Activated T-helper 2 cell treated with anti-CD3 and anti-CD28 coated beads, Interferon-gamma antibody, Interleukin-2, Interleukin-4, amounts not matched to agents 10 μg/mL and 5 μg/mL and 100 μg/mL, durations not matched to agents 14 hours and 24 hours and 36 hours (primary cell): ENCODE results near the gene PTX3. TPM values are rescaled to one million over a fixed set of nuclear protein-coding genes. Genes with fewer than 3 reads are reported as not detected.

ENCODE experiments used
- DNase-seq: peaks from one replicate; pipeline ENCODE4 v3.0.0; 2021; ENCODE audit warnings: low spot score
- H3K27ac Mint-ChIP-seq: one replicate; pipeline ENCODE4 v1.8.0; 2021; ENCODE audit warnings: mixed read lengths
- H3K27me3 Mint-ChIP-seq: one replicate; pipeline ENCODE4 v1.8.0; 2021; ENCODE audit warnings: low read depth, mixed read lengths
- H3K36me3 Mint-ChIP-seq: one replicate; pipeline ENCODE4 v1.8.0; 2021; ENCODE audit warnings: low read depth, mixed read lengths
- H3K4me1 Mint-ChIP-seq: one replicate; pipeline ENCODE4 v1.8.0; 2021; ENCODE audit warnings: low read depth, mixed read lengths
- H3K4me3 Mint-ChIP-seq: one replicate; pipeline ENCODE4 v1.8.0; 2021; ENCODE audit warnings: low read depth, mild to moderate bottlenecking, moderate library complexity, mixed read lengths
- H3K9me3 Mint-ChIP-seq: one replicate; pipeline ENCODE4 v1.8.0; 2021; ENCODE audit warnings: mixed read lengths
- intact Hi-C: fragments of 100-400 bp; cut with micrococcal nuclease; formaldehyde crosslinking; loops from one replicate; pipeline ENCODE4 v1.15.1; 2023
- total RNA-seq: library from RNA; stranded (reverse); gene quantifications from 2 replicates; pipeline ENCODE4 v1.2.3, GENCODE V29; 2022

PTX3 gene
- total RNA-seq = not detected in 2 replicates

DNA sequence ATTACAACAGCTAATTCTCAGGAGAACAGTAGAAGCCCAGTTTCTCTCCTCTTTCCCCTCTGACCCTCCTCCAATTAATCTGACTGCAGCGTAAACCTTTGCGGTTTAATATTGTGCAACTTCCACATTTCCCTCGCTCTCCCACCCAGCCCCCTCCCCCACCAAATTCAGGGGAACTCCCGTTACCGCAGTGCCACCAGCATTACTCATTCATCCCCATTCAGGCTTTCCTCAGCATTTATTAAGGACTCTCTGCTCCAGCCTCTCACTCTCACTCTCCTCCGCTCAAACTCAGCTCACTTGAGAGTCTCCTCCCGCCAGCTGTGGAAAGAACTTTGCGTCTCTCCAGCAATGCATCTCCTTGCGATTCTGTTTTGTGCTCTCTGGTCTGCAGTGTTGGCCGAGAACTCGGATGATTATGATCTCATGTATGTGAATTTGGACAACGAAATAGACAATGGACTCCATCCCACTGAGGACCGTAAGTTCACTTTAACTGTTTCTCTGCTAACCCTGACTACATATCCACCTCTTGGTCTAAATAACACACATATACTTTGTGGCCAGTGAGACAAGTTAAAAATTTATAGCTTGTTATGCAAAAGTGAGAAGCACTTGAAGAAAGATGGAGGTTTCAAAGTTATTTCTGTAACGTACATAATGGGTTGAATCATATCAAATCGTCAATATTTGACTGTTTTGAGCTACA is at the start of gene PTX3:
Gene PTX3 (plus strand): TSS at position 268 of the 709 bp plus-strand sequence. CDS start 84 bp downstream, at position 352.
- Mint-ChIP-seq H3K4me1 (peaks cover 6% of the 10 kb centered on the region), H3K9me3 (no peaks in the 10 kb centered on the region), H3K36me3 (no peaks in the 10 kb centered on the region), H3K27me3 (peaks cover 53% of the 10 kb centered on the region), H3K27ac (no peak within 1 kb of the TSS), H3K4me3 (peak within 1 kb of the TSS; percentile 50)
- no peak for DNase-seq
- intact Hi-C loops = loop anchor here (5.0 kb wide), 1 partner anchor 666 kb away; no protein-coding TSS in a partner anchor

DNA sequence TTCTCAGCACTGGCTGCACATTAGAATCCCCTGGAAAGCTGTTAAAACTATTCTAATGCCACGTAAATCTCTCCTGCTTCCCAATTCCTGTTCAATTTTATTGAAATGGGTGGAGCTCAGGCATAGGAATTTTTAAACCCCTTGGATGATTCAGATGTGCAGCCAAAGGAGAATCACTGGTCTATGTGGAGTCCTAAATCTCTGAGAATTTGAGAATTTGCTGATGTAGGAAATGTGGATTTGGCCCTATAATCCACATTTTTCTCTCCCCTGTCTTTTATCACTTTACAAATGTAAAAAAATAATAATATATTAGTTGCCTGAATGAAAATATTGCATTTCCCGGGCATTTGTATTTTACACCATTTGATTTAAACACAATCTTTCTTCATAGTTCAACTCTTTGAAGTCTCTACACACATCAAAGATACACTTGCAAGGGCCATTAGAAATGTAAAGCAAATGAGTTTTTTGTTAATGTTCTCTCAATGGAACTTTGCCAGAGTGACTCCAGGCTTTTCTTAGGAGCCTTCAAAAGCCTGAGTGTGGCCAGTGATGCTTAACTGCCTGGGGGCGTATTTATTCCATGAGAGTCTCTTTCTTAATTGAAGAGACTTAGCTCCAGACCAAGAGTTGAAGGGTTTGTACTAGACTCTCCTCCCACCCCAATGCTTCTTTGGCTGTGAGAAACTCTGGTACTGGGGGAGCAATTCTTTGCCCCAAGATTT is 48.8 kb upstream of the PTX3 start:
- Mint-ChIP-seq H3K9me3 (no peaks in the 10 kb centered on the region), H3K27me3 (no peaks in the 10 kb centered on the region), H3K36me3 (no peaks in the 10 kb centered on the region), H3K27ac (no peak overlapping the region), H3K4me3 (no peak overlapping the region), H3K4me1 (no peaks in the 10 kb centered on the region)
- no peak for DNase-seq
- intact Hi-C loops = no loop called here

DNA sequence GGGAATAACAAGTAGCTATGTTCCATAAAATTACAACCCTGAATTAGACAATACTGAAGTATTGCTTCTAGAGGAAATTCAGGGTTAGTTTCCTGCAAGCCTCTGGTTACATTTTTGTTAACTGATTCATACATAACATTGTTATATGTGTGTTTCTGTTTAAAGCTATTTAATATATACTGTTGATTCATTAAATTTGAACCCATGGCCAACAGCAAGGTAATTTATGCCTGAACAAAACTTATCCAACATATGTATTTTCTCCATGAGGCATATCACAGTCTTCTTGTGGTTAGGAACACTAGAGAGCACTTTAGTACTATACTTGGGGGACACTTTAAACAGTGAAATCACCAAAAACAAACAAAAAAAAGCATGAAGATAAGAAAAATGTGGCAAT is 47.7 kb upstream of the PTX3 start:
- intact Hi-C loops = no loop called here
- H3K27me3 Mint-ChIP-seq = no peaks in the 10 kb centered on the region
- no peak overlapping the region for H3K4me3 Mint-ChIP-seq
- DNase-seq = no peak
- H3K4me1 Mint-ChIP-seq = no peaks in the 10 kb centered on the region
- H3K36me3 Mint-ChIP-seq = no peaks in the 10 kb centered on the region
- no peaks in the 10 kb centered on the region for H3K9me3 Mint-ChIP-seq
- no peak overlapping the region for H3K27ac Mint-ChIP-seq

DNA sequence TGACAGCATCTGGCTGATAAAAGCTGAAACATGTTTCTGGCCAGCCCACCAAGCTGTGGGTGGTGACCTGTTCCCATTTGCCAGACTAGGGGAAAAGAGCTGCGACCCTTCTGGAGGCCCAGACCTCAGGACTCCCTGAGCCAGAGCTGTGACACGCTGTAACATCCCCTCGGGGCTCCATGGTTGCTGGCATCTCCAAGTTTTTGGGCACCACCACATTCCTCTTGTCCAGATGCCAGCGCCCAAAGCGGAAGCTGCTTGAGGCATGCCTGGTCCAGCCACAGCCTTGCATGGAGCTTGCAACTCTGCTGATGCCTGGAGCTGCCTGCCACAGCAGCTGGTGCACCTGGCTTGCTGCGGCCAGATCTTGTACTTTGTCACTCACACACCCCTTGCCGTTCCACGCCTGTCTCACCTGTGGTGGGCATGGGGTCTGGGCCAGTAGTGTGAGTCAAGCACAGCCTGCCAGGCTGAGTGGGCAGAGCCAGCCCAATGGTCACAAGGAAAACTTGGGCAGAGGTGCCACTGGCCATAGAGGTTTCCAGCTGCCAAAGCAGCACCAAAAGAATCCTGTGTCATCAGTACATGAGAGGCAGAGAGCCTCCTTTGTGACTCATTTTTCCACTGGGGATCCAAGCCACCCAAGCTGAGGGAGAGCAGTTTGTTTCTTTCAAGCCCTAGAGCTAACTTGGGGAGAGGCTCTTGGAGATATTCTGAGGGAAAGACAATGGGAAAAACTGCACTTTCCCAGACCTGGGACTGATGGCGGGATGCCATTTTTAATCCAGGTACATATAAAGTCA is 45.7 kb upstream of the PTX3 start:
- Mint-ChIP-seq H3K9me3 (no peaks in the 10 kb centered on the region), H3K36me3 (no peaks in the 10 kb centered on the region), H3K27ac (no peak overlapping the region), H3K4me1 (no peaks in the 10 kb centered on the region), H3K4me3 (no peak overlapping the region), H3K27me3 (no peaks in the 10 kb centered on the region)
- DNase-seq = no peak
- intact Hi-C loops = no loop called here

DNA sequence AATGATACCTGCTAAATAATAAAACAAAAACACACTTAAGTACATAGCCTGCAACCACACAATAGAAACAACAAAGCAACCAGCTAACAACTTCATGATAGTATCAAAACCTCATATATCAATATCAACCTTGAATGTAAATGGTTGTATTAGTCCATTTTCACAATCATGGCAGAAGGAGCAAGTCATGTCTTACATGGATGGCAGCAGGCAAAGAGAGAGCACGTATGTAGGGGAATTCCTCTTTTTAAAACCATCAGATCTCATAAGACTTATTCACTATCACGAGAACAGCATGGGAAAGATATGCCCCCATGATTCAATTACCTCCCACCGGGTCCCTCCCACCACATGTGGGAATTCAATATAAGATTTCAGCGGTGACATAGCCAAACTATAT is 44.5 kb upstream of the PTX3 start:
- intact Hi-C loops = no loop called here
- Mint-ChIP-seq H3K4me1 (no peaks in the 10 kb centered on the region), H3K36me3 (no peaks in the 10 kb centered on the region), H3K4me3 (no peak overlapping the region), H3K9me3 (no peaks in the 10 kb centered on the region), H3K27ac (no peak overlapping the region), H3K27me3 (no peaks in the 10 kb centered on the region)
- no peak for DNase-seq

DNA sequence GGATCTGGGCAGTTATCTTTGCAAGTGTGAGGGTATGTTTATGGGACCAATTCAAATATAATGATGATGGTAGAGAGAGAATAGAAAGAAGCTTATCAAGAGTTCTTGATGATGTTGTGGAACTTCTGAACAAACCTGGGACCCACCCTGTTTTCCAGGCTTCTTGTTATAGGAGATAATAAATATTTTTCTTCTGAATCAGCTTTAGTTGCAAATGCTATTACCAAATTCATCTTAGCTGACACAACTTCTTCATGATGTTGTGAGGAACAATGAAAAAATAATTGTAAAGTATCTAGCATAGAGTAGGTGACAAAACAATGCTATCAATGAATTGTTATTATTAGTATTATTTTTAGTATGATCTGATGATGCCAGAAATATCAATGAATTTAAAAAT is 43.5 kb upstream of the PTX3 start:
- Mint-ChIP-seq H3K27me3 (no peaks in the 10 kb centered on the region), H3K9me3 (no peaks in the 10 kb centered on the region), H3K36me3 (no peaks in the 10 kb centered on the region), H3K4me1 (no peaks in the 10 kb centered on the region), H3K27ac (no peak overlapping the region), H3K4me3 (no peak overlapping the region)
- no peak for DNase-seq
- intact Hi-C loops = no loop called here

DNA sequence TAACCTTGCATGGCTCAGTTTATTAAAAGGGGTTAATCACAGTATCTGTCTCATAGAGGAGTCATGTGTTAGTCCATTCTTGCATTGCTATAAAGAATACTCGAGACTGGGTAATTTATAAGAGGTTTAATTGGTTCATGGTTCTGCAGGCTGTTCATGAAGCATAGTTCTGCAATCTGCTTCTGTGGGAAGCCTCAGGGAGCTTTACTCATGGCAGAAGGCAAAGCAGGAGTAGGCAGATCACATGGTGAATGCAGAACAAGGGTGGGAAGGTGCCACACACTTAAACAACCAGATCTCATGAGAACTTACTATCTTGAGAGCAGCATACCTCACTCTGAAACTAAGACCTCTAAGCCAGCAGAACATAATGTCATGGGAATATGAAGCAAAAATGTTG is 42.2 kb upstream of the PTX3 start:
- no peak for DNase-seq
- Mint-ChIP-seq H3K27me3 (no peaks in the 10 kb centered on the region), H3K4me1 (no peaks in the 10 kb centered on the region), H3K4me3 (no peak overlapping the region), H3K36me3 (no peaks in the 10 kb centered on the region), H3K27ac (no peak overlapping the region), H3K9me3 (no peaks in the 10 kb centered on the region)
- intact Hi-C loops = no loop called here

DNA sequence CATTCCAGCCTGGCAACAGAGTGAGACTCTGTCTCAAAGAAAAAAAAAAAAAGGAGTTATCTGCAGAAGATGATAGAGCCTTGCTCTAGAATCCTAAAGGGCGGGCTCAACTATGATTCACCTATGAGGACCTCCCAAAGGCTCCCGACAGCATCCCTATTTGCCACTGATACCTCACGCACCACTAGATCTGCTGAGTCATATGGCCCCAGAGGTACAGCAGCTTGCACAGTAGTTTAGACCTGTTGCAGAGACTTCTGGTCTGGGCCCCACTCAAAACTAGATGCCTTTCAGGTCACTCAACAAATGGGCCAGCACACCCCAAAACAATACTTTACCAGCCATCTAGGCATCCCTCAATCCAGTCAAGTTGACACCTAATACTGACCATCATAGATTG is 38.1 kb upstream of the PTX3 start:
- no peak overlapping the region for H3K4me3 Mint-ChIP-seq
- no peak for DNase-seq
- peaks cover 3% of the 10 kb centered on the region for H3K27me3 Mint-ChIP-seq
- H3K4me1 Mint-ChIP-seq = no peaks in the 10 kb centered on the region
- no peak overlapping the region for H3K27ac Mint-ChIP-seq
- intact Hi-C loops = no loop called here
- no peaks in the 10 kb centered on the region for H3K9me3 Mint-ChIP-seq
- H3K36me3 Mint-ChIP-seq = no peaks in the 10 kb centered on the region

DNA sequence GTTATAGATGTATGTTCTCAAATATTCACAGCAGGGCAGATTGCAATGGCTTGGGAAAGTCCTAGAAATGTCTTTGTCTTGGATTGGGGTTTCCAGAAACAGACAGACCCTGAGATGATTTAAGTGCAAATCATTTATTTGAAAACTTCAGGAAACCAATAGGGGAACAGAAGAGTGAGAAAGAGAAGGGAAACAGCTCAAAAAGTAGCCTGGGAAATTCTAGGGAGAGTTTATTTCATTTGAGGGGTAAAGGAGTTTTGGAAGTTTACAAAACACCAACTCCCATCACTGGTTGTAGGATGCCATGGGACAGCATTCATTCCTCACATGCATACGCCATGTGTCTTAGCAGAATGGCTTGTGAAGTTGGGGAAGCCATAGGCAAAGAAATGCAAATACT is 32.3 kb upstream of the PTX3 start:
- no peaks in the 10 kb centered on the region for H3K9me3 Mint-ChIP-seq
- H3K4me3 Mint-ChIP-seq = no peak overlapping the region
- H3K4me1 Mint-ChIP-seq = no peaks in the 10 kb centered on the region
- no peak for DNase-seq
- peaks cover 5% of the 10 kb centered on the region for H3K27me3 Mint-ChIP-seq
- H3K36me3 Mint-ChIP-seq = no peaks in the 10 kb centered on the region
- no peak overlapping the region for H3K27ac Mint-ChIP-seq
- intact Hi-C loops = no loop called here

DNA sequence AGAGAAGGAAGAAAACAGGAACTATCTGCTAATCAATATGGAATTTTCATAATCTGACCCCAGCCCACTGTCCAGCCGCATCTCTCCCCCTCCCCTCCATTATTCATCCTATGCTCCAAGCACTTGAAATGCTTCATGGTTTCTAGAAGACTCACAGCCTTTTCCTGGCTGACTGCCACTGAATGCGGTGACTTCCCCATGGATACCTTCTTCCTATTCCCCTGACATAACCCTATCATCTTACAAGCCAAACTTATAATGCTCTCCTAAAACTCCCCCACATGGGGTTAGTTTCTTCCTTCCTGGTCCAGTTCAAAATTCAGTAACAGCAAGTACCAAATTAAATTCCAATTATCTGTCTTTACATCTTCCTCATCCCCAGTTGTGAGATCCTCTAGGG is 31.2 kb upstream of the PTX3 start:
- H3K27ac Mint-ChIP-seq = no peak overlapping the region
- H3K9me3 Mint-ChIP-seq = no peaks in the 10 kb centered on the region
- H3K27me3 Mint-ChIP-seq = peaks cover 5% of the 10 kb centered on the region
- DNase-seq = no peak
- no peaks in the 10 kb centered on the region for H3K36me3 Mint-ChIP-seq
- H3K4me1 Mint-ChIP-seq = no peaks in the 10 kb centered on the region
- intact Hi-C loops = no loop called here
- no peak overlapping the region for H3K4me3 Mint-ChIP-seq

DNA sequence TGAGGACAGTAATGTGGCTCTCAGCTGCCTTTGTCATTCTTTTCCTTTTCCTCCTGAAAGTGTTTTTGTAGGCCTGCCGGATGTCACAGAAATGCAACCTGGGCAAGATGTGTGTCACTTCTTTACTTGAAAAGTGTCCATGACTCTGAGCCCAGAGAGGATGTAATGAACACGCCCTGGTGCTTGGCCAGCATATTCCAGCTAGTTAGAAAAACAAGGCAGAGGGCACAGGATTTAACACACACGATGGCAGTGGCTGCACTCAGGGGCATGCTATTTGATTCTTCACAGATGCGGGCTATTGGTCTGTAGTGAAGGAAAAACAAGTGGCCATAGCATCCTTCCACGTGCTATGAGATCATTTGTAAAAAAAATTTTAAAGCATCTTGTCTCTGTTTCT is 30.3 kb upstream of the PTX3 start:
- Mint-ChIP-seq H3K36me3 (no peaks in the 10 kb centered on the region), H3K9me3 (no peaks in the 10 kb centered on the region), H3K4me1 (no peaks in the 10 kb centered on the region), H3K4me3 (no peak overlapping the region), H3K27me3 (peaks cover 3% of the 10 kb centered on the region), H3K27ac (no peak overlapping the region)
- DNase-seq = no peak
- intact Hi-C loops = no loop called here

DNA sequence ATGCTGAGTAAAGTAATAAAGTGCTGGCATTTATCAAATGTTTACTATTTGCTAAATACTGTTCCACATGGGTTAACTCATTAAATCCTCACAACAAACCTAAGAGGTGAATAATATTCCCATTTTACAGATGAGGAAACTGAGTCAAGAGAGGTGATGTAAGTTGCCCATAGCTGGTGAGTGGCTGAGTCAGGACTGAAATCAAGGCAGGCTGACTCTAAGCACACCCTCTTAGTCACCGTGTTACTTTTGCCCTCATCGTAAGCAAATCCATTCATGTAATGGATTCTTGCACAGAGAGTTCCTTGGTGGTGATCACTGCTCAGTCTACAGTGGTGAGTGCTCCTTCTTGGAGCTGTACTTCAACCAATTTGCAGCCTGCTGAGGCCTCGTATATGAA is 28.9 kb upstream of the PTX3 start:
- Mint-ChIP-seq H3K27ac (no peak overlapping the region), H3K4me3 (no peak overlapping the region), H3K36me3 (no peaks in the 10 kb centered on the region), H3K4me1 (no peaks in the 10 kb centered on the region), H3K27me3 (peaks cover 2% of the 10 kb centered on the region), H3K9me3 (no peaks in the 10 kb centered on the region)
- intact Hi-C loops = no loop called here
- no peak for DNase-seq
